B cell (primary cell): Measurements from ENCODE around the gene JAK1. TPM values are rescaled to one million over a fixed set of nuclear protein-coding genes. Genes with fewer than 3 reads are reported as not detected.

Experiments
- ATAC-seq: fragments of 200-7000 bp; cut with Tn5 transposase; one replicate; pipeline ENCODE4 v1.10.0; 2021; ENCODE audit warnings: low read depth, mild to moderate bottlenecking, moderate number of reproducible peaks, moderate library complexity
- CTCF ChIA-PET: fragments of 350-600 bp; sonication (Branson Sonifier 250); formaldehyde crosslinking; loops from one replicate; lab custom pipeline; 2021; ENCODE audit warnings: antibody characterized with exemption, inconsistent platforms; lab: Charles Lee
- POLR2A ChIA-PET: fragments of 350-600 bp; sonication (Branson Sonifier 250); formaldehyde crosslinking; loops from one replicate; lab custom pipeline; 2021; ENCODE audit warnings: antibody characterized with exemption; lab: Charles Lee
- DNase-seq: peaks from one replicate; pipeline ENCODE4 v3.0.0; 2013
- H2AFZ ChIP-seq: 2 replicates; pipeline ENCODE4 v1.6.1; 2012; ENCODE audit warnings: mild to moderate bottlenecking, low read depth, low read length; ENCODE audit not compliant: insufficient read depth, poor library complexity, severe bottlenecking
- H3K27ac ChIP-seq, 2 donors: 1 replicate in 1 of 2; 2 replicates in 1 of 2; pipeline ENCODE4 v1.5.1; 2012 to 2013; ENCODE audit warnings: low read length in 2 of 2, mild to moderate bottlenecking in 2 of 2, moderate library complexity in 1 of 2
- H3K27me3 ChIP-seq, 4 experiments: fragments of 200-600 bp in 1 of 4; sonication (generic) in 1 of 4; replicated peaks in 1 of 4; 1 replicate in 2 of 4; 2 replicates in 2 of 4; pipeline versions ENCODE4 v1.6.1 to v1.7.0; 2013 to 2016; ENCODE audit warnings: low read length in 3 of 4, mild to moderate bottlenecking in 2 of 4, mixed read lengths in 1 of 4, moderate library complexity in 1 of 4; ENCODE audit not compliant: insufficient read depth in 4 of 4, control insufficient read depth in 3 of 4; ENCODE audit errors: control extremely low read depth in 1 of 4
- H3K36me3 ChIP-seq, 2 experiments: replicated peaks in 1 of 2; 1 replicate in 1 of 2; 2 replicates in 1 of 2; pipeline versions ENCODE4 v1.6.1 to v1.7.1; 2013; ENCODE audit warnings: low read length in 1 of 2; ENCODE audit not compliant: insufficient read depth in 2 of 2, control insufficient read depth in 1 of 2; ENCODE audit errors: control extremely low read depth in 1 of 2, extremely low read depth in 1 of 2
- H3K4me1 ChIP-seq, 2 donors: fragments of 200-600 bp in 1 of 2; sonication (generic) in 1 of 2; 1 replicate in 1 of 2; 2 replicates in 1 of 2; pipeline versions ENCODE4 v1.5.1 to v1.6.1; 2013 to 2017; ENCODE audit warnings: low read length in 2 of 2; ENCODE audit not compliant: control insufficient read depth in 2 of 2, insufficient read depth in 2 of 2
- H3K4me2 ChIP-seq: replicated peaks from 2 replicates; pipeline ENCODE3; 2012; ENCODE audit warnings: mild to moderate bottlenecking, low read depth, low read length; ENCODE audit not compliant: poor library complexity, severe bottlenecking
- H3K4me3 ChIP-seq, 5 experiments: fragments of 200-600 bp in 1 of 5; sonication (generic) in 1 of 5; 1 replicate in 3 of 5; 2 replicates in 2 of 5; pipeline versions ENCODE4 v1.5.1 to v1.7.0; 2011 to 2016; ENCODE audit warnings: low read length in 4 of 5, mild to moderate bottlenecking in 4 of 5, low read depth in 2 of 5, control low read depth in 1 of 5, moderate library complexity in 1 of 5; ENCODE audit not compliant: insufficient read depth in 1 of 5; ENCODE audit errors: control extremely low read depth in 1 of 5, extremely low read depth in 1 of 5
- H3K79me2 ChIP-seq: fragments of 200-600 bp; sonication (generic); one replicate; pipeline ENCODE4 v1.6.0; 2016; ENCODE audit warnings: low read length; ENCODE audit not compliant: control insufficient read depth, insufficient read depth
- H3K9ac ChIP-seq: fragments of 200-600 bp; sonication (generic); 2 replicates; pipeline ENCODE4 v1.6.1; 2017; ENCODE audit warnings: mild to moderate bottlenecking, low read length, moderate library complexity
- H3K9me3 ChIP-seq, 3 donors: one replicate each; pipeline versions ENCODE4 v1.6.1 to v1.7.1; 2013; ENCODE audit warnings: low read length in 2 of 3; ENCODE audit not compliant: control insufficient read depth in 2 of 3, insufficient read depth in 1 of 3; ENCODE audit errors: control extremely low read depth in 1 of 3
- H4K20me1 ChIP-seq: 2 replicates; pipeline ENCODE4 v1.6.0; 2012; ENCODE audit warnings: mild to moderate bottlenecking, low read length; ENCODE audit not compliant: insufficient read depth, control insufficient read depth, poor library complexity, severe bottlenecking
- H3K27ac Mint-ChIP-seq: one replicate; pipeline ENCODE4 v1.8.0; 2021; ENCODE audit warnings: mixed read lengths
- H3K27me3 Mint-ChIP-seq: one replicate; pipeline ENCODE4 v1.8.0; 2021; ENCODE audit warnings: mixed read lengths
- H3K4me1 Mint-ChIP-seq: one replicate; pipeline ENCODE4 v1.8.0; 2021; ENCODE audit warnings: mixed read lengths
- H3K4me3 Mint-ChIP-seq: one replicate; pipeline ENCODE4 v1.8.0; 2021; ENCODE audit warnings: mixed read lengths
- H3K9me3 Mint-ChIP-seq: one replicate; pipeline ENCODE4 v1.8.0; 2022; ENCODE audit warnings: mixed read lengths; ENCODE audit not compliant: insufficient read depth
- EZH2 ChIP-seq: IDR thresholded peaks from 2 replicates; pipeline ENCODE4 v1.6.1; 2012; ENCODE audit warnings: borderline replicate concordance, low read depth, mild to moderate bottlenecking, moderate library complexity, low read length; ENCODE audit not compliant: insufficient read depth, poor library complexity, severe bottlenecking
- WGBS: methylation state at CpG from one replicate; pipeline ENCODE4 v1.1.5; 2013; ENCODE audit warnings: missing lambda C conversion rate; ENCODE audit not compliant: insufficient coverage; 5-methylcytosine and 5-hydroxymethylcytosine counted together
- intact Hi-C: fragments of 100-400 bp; cut with micrococcal nuclease; formaldehyde crosslinking; loops from one replicate; pipeline ENCODE4 v1.10.0; 2022
- polyA plus RNA-seq: library from polyadenylated mRNA; depleted of rRNA; stranded (reverse); fragments of >200 nt; gene quantifications from 2 replicates; pipeline ENCODE4 v1.2.3, GENCODE V29; 2012
- total RNA-seq, 2 donors: library from RNA; stranded (reverse); fragments of 120-200 nt in 1 of 2; gene quantifications; 1 replicate in 1 of 2; 2 replicates in 1 of 2; pipeline versions ENCODE4 v1.2.3 to v1.2.4, GENCODE V29; 2013 to 2022
- TF ChIP-seq, protein P1 (sequence below): fragments of 200-600 bp; IDR thresholded peaks from one replicate; pipeline ENCODE4 v1.8.0; 2022; ENCODE audit warnings: antibody characterized with exemption, mild to moderate bottlenecking

JAK1 gene
- total and polyA plus RNA-seq, 2 donors (not counting 1 experiment from before 2014, with no cell fraction given), result 99.0 to 244 TPM

GRCh38 chr1:64829411-64830029 is 136.8 kb downstream of the JAK1 start:
- H3K9ac ChIP-seq, result no peak overlapping the region
- ChIA-PET CTCF (interaction anchor here (0.8 kb wide), 1 partner anchor 212 kb away, joined by 3 read pairs; no protein-coding TSS in a partner anchor), POLR2A (no interaction called here)
- ATAC-seq (no peak), DNase-seq (no peak)
- H3K4me1 ChIP-seq, result peaks cover 9% of the 10 kb centered on the region in 2 donors
- no peaks in the 10 kb centered on the region for H3K9me3 ChIP-seq
- no peaks in the 10 kb centered on the region for H4K20me1 ChIP-seq
- Mint-ChIP-seq H3K9me3 (no peaks in the 10 kb centered on the region), H3K27ac (peak overlapping the region; percentile 53), H3K4me1 (peaks cover 32% of the 10 kb centered on the region), H3K27me3 (no peaks in the 10 kb centered on the region), H3K4me3 (no peak overlapping the region)
- H3K36me3 ChIP-seq, result peaks cover 2 to 25% of the 10 kb centered on the region in 2 experiments
- intact Hi-C loops, result loop anchor here (10.0 kb wide), 1 partner anchor 1215 kb away; no protein-coding TSS in a partner anchor
- peak overlapping the region; percentile 51 for H3K4me2 ChIP-seq
- no peak for TF ChIP-seq EZH2
- TF ChIP-seq, protein P1, sequence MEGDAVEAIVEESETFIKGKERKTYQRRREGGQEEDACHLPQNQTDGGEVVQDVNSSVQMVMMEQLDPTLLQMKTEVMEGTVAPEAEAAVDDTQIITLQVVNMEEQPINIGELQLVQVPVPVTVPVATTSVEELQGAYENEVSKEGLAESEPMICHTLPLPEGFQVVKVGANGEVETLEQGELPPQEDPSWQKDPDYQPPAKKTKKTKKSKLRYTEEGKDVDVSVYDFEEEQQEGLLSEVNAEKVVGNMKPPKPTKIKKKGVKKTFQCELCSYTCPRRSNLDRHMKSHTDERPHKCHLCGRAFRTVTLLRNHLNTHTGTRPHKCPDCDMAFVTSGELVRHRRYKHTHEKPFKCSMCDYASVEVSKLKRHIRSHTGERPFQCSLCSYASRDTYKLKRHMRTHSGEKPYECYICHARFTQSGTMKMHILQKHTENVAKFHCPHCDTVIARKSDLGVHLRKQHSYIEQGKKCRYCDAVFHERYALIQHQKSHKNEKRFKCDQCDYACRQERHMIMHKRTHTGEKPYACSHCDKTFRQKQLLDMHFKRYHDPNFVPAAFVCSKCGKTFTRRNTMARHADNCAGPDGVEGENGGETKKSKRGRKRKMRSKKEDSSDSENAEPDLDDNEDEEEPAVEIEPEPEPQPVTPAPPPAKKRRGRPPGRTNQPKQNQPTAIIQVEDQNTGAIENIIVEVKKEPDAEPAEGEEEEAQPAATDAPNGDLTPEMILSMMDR, result no peak
- no peak overlapping the region for H2AFZ ChIP-seq
- H3K27me3 ChIP-seq, result no peaks in the 10 kb centered on the region
- H3K4me3 ChIP-seq, result no peak overlapping the region
- peak overlapping the region in 1 of 2 donors; percentile 39 for H3K27ac ChIP-seq
- H3K79me2 ChIP-seq, result no peaks in the 10 kb centered on the region
- WGBS, result 95% methylated on average over 6 of the region's 8 CpGs

GRCh38 chr1:64828829-64829228 is 137.5 kb downstream of the JAK1 start:
- H3K4me3 ChIP-seq, result no peak overlapping the region
- Mint-ChIP-seq H3K9me3 (no peaks in the 10 kb centered on the region), H3K27ac (peak overlapping the region; percentile 53), H3K4me3 (peak overlapping the region; percentile 57), H3K27me3 (no peaks in the 10 kb centered on the region), H3K4me1 (peaks cover 36% of the 10 kb centered on the region)
- TF ChIP-seq, protein P1, result no peak
- no peak for TF ChIP-seq EZH2
- WGBS, result no CpG with 5 or more reads among the region's 1 CpG
- peaks cover 2 to 18% of the 10 kb centered on the region in 2 experiments for H3K36me3 ChIP-seq
- CTCF ChIA-PET, result no interaction called here
- H3K4me1 ChIP-seq, result peaks cover 9 to 15% of the 10 kb centered on the region in 2 donors
- intact Hi-C loops, result loop anchor here (10.0 kb wide), 1 partner anchor 1214 kb away; no protein-coding TSS in a partner anchor
- no peaks in the 10 kb centered on the region for H3K79me2 ChIP-seq
- DNase-seq, result peak; percentile 32
- POLR2A ChIA-PET, result no interaction called here
- no peaks in the 10 kb centered on the region for H3K27me3 ChIP-seq
- H3K4me2 ChIP-seq, result peak overlapping the region; percentile 51
- H3K27ac ChIP-seq, result peak overlapping the region in 1 of 2 donors; percentile 39
- peak overlapping the region; percentile 32 for H3K9ac ChIP-seq
- H3K9me3 ChIP-seq, result no peaks in the 10 kb centered on the region
- ATAC-seq, result no peak
- no peaks in the 10 kb centered on the region for H4K20me1 ChIP-seq
- no peak overlapping the region for H2AFZ ChIP-seq
